ENCODE measurements around the gene GKN2.
A peak's percentile ranks its signal among the peaks of the same experiment; 100 is the strongest.

The GKN2 gene, protein sequence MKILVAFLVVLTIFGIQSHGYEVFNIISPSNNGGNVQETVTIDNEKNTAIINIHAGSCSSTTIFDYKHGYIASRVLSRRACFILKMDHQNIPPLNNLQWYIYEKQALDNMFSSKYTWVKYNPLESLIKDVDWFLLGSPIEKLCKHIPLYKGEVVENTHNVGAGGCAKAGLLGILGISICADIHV

DNA sequence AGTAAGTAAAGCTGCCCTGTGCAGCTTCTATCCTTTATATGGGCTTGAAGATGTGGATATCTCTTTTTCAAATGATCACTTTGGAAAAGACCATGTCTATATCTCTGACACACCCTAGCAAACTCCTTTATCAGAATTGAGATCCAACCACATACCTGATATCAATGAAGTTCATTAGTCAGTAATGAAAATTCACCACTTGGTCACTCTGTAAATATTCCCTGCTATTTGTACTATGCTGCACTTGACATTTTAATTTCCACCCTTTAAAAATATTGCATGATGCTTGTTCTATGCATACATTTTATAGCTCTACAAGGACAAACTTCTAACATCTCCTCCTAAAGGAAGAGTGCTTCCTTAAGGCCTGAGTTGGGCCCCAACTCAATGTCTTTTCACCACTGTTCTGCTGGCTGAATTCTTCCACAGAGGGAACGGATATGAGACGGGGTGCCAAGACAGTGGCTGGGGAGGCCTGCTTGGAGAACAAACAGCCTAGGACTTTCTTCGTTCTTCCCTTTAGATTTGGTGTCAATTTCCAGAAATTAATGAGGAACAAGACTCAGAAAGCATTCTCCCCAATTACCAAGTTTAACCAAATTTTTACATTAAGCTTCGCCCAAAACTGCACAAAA, at the start of gene GKN2:
Gene GKN2 (minus strand): TSS at position 7 of the 635 bp plus-strand sequence. CDS start 32 bp downstream, outside the sequence.
- no peak for DNase-seq (ENCODE audit: low spot score)

DNA sequence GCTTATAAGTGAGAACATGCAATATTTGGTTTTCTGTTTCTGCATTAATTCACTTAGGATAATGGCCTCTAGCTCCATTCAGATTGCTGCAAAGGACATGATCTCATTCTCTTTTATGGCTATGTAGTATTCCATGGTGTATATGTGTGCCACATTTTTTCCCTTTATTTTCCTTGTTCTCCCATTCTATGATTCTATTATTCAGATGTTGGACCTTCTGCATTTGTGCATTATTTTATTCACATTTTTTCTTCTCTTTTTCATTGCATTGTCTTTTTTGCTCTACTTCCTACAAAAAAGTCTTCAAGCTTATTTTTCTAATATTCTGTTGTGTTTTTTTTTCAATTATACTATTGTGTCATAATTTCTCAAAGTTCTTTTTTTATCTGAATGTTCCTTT, 49.2 kb upstream of the GKN2 start:
- no peak for DNase-seq (ENCODE audit: low spot score)

DNA sequence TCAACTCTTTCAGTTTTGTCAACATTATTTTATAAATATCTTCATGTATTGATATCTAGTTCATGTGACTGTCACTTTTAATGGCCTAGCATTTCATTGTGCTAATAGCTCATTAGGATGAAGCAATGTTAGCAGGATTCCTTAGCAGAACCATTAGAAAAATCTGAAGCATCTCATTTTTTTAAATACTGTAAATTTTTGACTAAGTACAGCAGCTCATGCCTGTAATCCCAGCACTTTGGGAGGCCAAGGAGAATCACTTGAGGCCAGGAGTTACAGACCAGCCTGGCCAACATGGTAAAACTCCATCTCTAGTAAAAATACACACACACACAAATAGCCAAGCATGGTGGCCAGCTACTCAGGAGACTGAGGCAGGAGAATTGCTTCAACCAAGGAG, 44.7 kb upstream of the GKN2 start:
- no peak for DNase-seq (ENCODE audit: low spot score)

DNA sequence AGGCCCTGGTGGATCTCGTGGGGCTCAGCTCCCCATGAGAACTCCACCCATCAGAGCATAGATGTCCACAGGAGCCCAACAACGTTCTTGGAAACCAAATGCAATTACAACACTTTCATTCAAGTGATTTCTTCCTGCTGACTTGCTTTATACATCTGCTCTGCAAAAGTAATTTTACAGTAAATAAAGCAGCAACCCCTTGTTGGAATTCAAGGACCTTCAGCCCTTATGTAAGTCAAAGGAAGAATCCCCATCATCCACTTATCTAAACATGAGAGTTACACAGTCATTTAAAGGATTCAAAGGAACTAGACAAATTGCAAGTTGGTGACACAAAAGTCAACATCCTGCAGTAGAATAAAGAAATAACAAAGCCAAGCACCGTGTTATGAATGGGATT, 43.2 kb upstream of the GKN2 start:
- no peak for DNase-seq (ENCODE audit: low spot score)

DNA sequence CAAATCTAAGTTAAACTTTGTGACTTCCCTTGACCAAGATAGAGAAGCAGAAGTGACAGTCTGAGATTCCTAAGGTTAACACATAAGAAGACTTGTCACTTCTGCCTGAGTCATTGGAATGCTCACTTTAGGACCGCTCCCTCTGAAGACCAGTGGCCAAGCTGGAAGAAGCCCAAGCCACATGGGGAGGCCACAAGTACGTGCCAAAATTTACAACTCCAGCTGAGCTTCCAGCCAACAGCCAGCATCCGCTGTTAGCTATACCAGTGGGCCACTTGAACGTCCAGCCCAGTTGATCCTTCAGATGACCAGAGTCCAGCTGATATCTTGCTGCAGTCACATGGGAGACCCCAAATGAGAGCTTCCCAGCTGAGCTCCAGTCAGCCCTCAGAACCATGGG, 42.2 kb upstream of the GKN2 start:
- no peak for DNase-seq (ENCODE audit: low spot score)

DNA sequence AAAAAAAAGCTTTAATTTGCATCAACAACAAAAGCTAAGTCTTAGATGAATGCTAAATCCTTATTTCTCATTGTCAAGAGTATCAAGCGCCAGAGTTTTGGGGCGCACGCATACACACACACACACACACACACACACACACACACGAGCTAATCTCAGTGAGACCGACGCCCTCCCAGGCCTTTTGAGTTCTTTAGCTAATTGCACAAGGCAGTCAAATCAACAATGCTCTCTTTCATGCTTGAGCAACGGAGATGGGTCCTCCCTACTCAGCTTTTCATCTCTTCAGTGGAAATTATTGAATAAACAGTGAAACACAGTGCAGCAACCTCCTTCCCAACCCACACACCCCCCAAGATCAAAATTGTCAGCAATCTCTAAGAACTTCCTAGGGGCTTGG, 41.0 kb upstream of the GKN2 start:
- no peak for DNase-seq (ENCODE audit: low spot score)

DNA sequence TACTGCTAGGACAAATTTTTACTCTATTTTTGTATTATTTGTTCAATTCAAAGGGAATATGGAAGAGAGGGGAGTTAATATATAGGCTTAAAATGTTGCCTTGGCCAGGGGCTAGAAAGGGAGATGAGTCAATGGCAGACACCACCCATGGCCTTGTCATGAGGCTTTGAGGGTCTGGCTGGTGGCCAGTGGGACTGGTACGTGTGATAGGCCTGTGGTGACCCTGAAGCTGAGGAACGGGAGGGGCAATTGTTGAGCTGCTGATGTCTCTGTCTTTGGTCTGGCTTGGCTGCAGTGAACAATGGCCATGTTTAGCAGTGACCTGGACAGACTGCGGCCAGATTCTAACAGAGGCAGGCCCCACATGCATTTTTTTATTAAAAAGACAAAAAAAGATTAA, 40.2 kb upstream of the GKN2 start:
- DNase-seq (ENCODE audit: low spot score) = no peak

DNA sequence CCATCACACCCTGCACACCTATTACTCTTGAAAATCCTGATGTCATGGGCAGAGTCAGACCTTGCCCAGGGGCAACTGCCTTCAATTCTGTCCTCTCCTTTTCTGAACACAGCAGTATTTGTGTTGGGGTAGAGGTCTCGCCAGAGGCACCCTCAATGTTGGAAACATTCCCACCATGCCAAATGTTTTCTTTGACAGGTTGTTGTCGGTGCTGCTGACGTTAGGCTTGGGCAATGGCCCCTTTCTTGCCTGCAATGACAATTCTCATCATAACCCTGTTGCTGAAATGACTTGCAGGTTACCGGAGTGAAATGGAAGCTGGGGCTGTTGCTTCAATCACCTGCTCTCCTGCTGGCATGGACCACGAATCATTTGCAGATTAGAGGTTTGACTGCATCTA, 39.6 kb upstream of the GKN2 start:
- no peak for DNase-seq (ENCODE audit: low spot score)

DNA sequence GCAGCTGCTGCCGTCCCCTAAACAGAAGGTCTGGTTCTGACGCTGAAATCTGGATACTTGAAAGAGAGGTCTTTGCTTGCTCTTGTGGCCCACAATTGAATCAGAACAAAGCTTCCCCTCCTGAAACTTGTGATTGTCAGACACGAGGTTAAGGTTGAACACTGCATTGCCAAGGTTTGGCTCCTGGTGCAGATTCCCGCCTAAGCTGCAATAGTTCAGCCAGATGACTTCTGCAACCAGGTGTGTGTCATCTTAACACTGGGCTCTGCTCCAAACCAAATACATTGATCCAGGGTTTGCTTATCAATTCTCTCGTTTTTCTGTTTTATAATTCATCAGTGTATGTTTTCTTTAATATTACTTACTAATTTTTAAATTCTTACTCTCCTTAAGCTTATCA, 36.3 kb upstream of the GKN2 start:
- DNase-seq (ENCODE audit: low spot score) = no peak

DNA sequence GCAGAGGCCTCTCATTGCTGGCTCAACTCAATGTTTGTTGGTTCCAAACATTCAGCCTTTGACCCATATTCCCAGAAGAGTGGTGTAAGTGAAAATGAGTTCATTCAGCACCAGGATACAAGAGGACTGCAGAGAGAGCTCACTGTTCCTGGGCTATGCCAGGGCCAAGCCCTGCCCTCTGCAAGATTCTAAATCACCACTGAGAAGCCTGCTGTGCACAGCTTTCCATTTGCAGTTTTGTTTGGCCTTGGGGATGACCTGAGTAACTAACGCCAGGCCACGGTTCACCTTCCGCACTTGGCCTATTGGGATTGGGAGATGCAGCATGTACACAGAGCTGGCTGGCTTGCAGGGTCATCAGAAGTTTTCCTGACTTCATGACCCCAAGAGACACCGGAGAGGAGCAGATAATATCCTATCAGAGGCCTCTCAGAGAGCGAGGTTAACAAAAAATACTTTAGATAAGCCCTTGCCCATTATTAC, 34.4 kb upstream of the GKN2 start:
- DNase-seq (ENCODE audit: low spot score) = peak; percentile 13

DNA sequence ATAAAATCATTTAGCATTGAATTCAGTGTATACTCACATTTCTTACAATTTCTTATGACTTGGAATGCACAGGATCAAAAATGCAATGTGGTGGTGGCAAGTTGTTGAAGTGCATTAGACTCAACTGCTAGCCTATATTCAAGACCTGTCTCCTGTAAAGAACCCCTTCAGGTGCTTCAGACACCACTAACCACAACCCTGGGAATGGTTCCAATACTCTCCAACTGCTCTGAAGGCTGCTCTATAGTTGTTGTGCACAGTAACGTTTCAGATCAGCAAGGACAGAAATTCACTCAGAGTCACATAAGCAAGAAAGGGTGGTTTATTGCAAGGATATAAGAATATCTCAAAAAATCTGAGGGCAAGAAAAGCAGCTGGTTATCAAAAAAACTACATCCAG, 28.3 kb upstream of the GKN2 start:
- DNase-seq (ENCODE audit: low spot score) = no peak

DNA sequence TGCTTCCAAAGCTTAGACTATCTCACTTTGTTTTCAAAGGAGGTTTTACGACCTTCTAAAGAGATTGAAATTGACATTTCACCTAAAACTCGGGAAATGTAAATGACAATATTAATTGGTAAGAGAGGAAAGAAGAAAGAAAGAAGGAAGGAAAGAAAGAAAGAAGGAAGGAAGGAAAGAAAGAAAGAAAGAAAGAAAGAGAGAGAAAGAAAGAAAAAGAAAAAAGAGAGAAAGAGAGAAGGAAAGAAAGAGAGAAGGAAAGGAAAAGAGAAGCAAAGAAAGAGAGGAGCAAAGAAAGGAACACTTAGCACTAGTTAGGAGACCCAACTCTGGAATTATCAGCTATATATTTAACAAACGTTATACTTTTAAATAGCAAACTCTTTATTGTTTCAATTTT, 25.4 kb upstream of the GKN2 start:
- DNase-seq (ENCODE audit: low spot score) = no peak

DNA sequence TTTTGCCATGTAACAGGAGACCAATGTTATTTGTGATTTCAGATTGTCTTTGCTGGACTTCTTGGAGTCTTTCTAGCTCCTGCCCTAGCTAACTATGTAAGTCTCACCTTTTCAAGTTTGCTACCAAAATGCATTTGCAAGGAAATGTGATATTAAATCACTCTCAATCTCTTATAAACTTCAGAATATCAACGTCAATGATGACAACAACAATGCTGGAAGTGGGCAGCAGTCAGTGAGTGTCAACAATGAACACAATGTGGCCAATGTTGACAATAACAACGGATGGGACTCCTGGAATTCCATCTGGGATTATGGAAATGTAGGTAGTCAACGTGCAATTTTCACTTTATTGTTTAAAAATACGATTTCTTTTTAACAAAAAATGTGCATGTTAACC, 24.8 kb upstream of the GKN2 start:
- DNase-seq (ENCODE audit: low spot score) = no peak

DNA sequence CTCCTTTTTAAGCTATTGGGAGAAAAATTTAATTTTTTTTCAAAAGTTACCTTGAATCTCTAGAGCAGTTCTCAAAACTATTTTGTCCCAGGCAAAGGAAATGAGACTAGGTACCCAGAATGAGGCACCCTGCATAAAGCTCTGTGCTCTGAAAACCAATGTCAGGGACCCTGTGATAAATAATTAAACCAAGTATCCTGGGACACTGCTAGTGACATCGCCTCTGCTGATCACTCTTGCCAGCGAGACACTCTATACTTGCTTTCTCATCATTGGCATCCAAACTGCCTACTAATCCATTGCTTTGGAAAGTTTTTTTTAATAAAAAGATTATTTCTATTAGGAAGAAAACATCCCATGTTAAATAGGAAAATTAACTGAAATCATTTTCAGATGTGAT, 23.2 kb upstream of the GKN2 start:
- no peak for DNase-seq (ENCODE audit: low spot score)

DNA sequence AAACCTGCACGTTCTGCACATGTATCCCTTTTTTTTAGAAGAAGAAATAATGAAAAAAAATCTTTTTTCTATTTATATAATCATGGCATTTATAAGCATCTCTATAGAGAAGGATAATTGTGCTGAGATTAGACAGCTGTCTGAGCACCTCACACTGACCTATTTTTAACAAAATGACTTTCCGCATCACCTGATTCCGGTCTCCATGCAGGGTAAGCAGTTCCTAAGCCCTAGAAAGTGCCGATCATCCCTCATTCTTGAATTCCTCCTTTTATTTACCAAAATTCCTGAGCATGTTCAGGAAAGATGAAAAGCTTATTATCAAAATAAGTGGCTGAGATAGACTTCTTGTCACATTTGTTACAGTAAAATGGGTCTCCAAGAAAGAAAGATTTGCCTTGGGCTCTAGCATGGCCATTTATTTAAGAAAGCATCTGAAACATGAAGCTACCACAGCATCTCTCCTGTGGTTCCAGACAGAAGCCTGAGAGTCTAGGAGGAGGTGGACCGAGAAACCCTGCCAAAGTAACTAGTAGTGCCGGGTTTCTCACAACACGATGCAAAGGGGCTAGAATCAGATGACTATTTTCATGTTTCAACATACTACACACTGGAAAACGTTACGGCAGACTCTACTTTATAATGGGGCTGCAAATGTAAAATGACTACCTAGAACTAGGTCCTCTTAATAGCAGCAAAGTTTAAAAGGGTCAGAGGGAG, 22.4 kb upstream of the GKN2 start:
- peak; percentile 54 for DNase-seq (ENCODE audit: low spot score)

DNA sequence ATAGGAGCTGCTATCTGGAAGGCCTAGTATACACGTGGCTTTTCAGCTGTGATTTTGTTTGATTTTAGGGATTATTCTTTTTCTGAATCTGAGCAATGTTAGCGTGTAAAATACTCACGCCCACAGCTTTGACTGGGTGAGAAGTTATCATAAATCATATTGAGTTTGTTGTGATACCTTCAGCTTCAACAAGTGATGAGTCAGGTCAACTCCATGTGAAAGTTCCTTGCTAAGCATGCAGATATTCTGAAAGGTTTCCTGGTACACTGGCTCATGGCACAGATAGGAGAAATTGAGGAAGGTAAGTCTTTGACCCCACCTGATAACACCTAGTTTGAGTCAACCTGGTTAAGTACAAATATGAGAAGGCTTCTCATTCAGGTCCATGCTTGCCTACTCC, 21.6 kb upstream of the GKN2 start, which contains the start of gene GKN1:
Gene GKN1 (plus strand): TSS at position 386 of the 400 bp plus-strand sequence. CDS start 42 bp downstream, outside the sequence.
- no peak for DNase-seq (ENCODE audit: low spot score)

DNA sequence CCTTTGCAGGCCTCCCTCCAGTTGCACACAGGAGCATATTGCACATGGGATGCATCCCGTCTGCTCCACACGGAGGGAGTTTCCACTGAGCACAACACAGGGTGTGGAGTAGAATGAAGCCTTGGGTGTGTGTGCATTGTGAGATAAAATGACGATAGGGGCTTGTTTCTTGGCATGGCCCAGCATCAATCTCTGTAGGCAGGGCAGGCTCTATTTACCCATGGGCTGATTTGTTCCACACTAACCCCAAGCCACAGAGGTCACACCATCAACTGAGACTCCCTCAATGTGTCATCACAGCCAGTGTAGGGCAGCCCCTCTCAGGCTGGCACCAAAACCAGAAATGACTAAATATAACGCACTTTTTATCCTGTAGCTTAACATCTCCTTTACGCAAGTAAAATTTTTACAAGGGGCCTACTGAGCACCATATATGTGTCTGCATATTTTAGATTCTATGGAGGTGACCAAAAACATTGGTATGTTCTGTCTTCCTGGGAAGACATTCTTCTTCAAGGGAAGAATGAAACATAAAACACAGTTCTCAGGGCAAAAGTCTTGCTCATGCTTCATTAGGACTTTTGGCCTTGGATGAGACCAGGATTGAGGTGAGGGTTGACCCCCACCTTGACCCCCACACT, 19.0 kb upstream of the GKN2 start:
- no peak for DNase-seq (ENCODE audit: low spot score)

DNA sequence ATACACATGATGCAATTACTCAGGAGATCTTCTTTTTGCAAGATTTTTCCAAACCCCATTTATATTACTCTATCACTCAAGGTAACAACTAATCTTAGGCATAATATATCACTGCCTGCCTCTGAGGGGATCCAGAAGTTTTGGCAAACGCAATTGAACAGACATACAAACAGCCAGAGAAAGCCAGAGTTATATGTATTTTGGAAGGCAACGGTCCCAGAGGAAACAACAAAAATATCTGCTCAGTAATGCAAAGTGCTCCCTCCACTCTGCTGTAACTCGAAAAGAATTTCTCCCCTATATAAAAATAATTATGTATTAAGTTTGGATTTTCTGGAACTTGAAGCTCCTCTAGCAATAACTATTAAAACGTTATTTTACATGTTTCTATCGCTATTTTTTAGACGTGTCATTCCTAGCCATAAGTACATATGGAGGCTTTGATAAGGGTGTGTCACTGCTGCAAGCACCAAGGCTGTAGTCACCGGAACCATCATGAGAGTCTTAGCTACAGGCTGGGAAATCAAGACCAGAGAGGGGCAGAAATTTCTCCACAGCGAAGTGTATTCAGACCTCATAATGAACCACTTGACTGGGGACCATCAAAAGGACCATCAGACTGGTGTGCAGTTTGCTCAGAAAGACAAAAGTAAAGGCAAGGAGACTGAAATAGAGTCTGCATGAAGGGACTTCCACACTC, 18.0 kb upstream of the GKN2 start:
- DNase-seq (ENCODE audit: low spot score) = no peak

DNA sequence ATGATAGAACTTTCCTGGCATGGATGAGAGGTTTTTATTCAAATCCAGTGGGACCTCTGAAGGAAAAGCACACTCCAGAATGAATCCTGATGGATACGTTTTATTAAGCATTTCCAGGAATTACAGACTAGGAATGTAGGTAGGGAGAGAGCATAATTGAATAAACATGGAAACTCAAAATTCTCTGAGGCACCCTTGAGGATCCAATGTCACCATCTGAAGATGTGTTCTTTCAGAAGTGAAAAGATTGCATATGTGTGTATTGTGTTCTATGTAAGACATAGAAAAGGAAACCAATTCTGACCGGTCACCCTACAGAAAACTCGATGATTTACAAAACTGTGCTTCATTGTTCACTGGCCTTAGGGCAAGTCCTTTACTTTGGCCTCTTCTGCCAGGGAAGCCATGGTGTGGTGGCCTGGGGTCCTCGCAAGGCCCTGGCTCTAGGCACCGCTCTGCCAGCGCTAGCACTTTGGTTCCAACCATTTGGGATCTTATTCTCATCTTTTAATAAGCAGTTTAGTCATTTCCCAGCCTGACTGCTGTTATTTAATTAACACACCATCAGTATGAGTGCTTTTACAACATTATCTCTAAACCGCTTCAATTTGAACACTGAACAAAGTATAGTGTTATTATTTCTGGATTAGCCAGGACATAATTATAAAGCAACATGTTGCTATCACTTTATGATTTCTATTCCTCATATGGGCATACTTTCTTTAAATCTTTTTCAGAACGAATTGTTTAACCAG, 17.2 kb upstream of the GKN2 start:
- DNase-seq (ENCODE audit: low spot score) = no peak

DNA sequence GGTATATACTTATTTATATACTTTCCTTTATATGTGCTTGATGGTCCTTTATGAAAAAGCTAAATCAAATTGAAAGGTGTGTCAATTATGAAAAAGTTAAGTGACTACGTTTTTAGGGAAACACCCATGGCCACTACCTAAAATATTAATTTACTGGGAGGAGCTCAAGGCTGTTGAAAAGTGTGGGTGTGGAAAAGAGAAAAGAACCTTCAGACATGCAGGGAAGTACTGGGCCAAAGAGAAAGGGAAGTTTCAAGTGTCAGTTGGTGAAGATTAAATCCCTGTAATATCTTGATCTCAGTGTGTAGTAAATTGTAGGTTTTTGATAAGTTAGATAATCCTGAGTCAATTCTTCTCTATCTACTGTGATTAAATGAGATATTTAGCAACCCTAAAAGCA, 15.5 kb upstream of the GKN2 start:
- no peak for DNase-seq (ENCODE audit: low spot score)

DNA sequence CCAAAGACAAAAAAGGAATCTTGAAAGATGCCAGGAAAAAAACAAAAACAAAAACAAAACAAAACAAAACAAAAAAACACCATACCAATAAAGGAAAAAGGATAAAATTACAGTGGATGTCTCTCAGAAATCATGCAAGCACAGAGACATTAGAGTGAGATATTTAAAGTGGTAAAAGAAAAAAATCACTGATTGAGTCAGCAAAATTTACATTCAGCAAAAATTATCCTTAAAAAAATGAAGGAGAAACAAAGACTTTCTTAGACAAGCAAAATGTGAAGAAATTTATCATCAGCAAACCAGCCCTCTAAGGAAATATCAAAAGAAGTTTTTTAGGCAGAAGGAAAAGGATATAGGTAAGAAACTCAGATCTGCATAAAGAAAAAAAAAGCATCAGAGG, 11.6 kb upstream of the GKN2 start:
- DNase-seq (ENCODE audit: low spot score) = no peak

All from cerebellar cortex (tissue), 1 donor.